Endothelial cell of umbilical vein (primary cell): ENCODE results near the gene TGM3.

Source experiments
- EZH2 ChIP-seq: IDR thresholded peaks from 2 replicates; pipeline ENCODE4 v1.6.1; 2012; ENCODE audit warnings: borderline replicate concordance, low read depth, mild to moderate bottlenecking, moderate library complexity, low read length, inconsistent platforms; ENCODE audit not compliant: severe bottlenecking
- FOS ChIP-seq: IDR thresholded peaks from 2 replicates; pipeline ENCODE4 v1.6.1; 2011; ENCODE audit warnings: mild to moderate bottlenecking, low read length, moderate library complexity, borderline replicate concordance; ENCODE audit not compliant: insufficient read depth
- GATA2 ChIP-seq: IDR thresholded peaks from 2 replicates; pipeline ENCODE4 v1.7.0; 2011; ENCODE audit warnings: low read depth, mild to moderate bottlenecking, moderate library complexity, mixed read lengths, low read length; ENCODE audit not compliant: insufficient read length, insufficient read depth
- JUN ChIP-seq: IDR thresholded peaks from 2 replicates; pipeline ENCODE4 v1.6.1; 2011; ENCODE audit warnings: borderline replicate concordance, low read depth; ENCODE audit not compliant: insufficient read length, insufficient read depth
- MYC ChIP-seq: IDR thresholded peaks from one replicate; pipeline ENCODE4 v1.6.1; 2011; ENCODE audit warnings: mild to moderate bottlenecking, low read depth, low read length
- POLR2A ChIP-seq: IDR thresholded peaks from 2 replicates; pipeline ENCODE4 v1.6.1; 2012; ENCODE audit warnings: low read depth, mild to moderate bottlenecking, control low read depth, low read length
- POLR2AphosphoS5 ChIP-seq: IDR thresholded peaks from 2 replicates; pipeline ENCODE4 v1.6.1; 2012; ENCODE audit warnings: low read depth, mild to moderate bottlenecking, control low read depth, low read length, moderate library complexity; ENCODE audit not compliant: insufficient read depth
- TF ChIP-seq, protein P1 (sequence below), 2 donors: IDR thresholded peaks; 1 replicate in 1 of 2; 2 replicates in 1 of 2; pipeline ENCODE4 v1.5.1; 2011; ENCODE audit warnings: low read length in 2 of 2, mild to moderate bottlenecking in 2 of 2, moderate library complexity in 2 of 2, control low read depth in 1 of 2, inconsistent platforms in 1 of 2, low read depth in 1 of 2; ENCODE audit not compliant: insufficient read depth in 1 of 2; ENCODE audit errors: extremely low read depth in 1 of 2
- TF ChIP-seq, protein P2 (sequence below): IDR thresholded peaks from 2 replicates; pipeline ENCODE4 v1.6.1; 2011; ENCODE audit not compliant: insufficient read depth, insufficient read length

DNA sequence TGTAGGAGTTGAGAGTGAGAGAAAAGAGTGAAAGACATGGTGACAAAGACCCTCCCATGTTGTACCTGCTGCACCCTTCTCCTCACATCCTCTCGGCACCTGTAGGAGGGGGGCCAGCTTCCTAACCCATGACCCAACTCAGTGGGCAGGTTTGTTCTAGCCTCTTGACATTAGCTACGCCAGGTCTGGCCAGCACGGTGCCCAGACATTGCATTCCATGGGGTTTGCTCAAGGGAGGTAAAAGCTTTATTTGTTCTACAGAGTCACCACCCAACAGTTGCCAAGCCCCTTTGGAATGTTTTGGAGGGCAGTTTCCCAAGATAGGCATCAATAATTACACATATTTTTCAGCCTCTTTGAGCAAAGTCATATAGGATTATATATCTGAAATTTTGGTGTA, 62.2 kb downstream of the TGM3 start:
- TF ChIP-seq EZH2 = no peak
- TF ChIP-seq, protein P1, sequence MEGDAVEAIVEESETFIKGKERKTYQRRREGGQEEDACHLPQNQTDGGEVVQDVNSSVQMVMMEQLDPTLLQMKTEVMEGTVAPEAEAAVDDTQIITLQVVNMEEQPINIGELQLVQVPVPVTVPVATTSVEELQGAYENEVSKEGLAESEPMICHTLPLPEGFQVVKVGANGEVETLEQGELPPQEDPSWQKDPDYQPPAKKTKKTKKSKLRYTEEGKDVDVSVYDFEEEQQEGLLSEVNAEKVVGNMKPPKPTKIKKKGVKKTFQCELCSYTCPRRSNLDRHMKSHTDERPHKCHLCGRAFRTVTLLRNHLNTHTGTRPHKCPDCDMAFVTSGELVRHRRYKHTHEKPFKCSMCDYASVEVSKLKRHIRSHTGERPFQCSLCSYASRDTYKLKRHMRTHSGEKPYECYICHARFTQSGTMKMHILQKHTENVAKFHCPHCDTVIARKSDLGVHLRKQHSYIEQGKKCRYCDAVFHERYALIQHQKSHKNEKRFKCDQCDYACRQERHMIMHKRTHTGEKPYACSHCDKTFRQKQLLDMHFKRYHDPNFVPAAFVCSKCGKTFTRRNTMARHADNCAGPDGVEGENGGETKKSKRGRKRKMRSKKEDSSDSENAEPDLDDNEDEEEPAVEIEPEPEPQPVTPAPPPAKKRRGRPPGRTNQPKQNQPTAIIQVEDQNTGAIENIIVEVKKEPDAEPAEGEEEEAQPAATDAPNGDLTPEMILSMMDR (IDR thresholded peaks at IDR 0.05; ENCODE audit: extremely low read depth in 1 of 2, insufficient read depth in 1 of 2, low read depth in 1 of 2, low read length in 2 of 2) = no peak
- TF ChIP-seq FOS = no peak
- TF ChIP-seq POLR2AphosphoS5 = no peak
- TF ChIP-seq POLR2A = no peak
- TF ChIP-seq, protein P2, sequence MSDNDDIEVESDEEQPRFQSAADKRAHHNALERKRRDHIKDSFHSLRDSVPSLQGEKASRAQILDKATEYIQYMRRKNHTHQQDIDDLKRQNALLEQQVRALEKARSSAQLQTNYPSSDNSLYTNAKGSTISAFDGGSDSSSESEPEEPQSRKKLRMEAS = no peak
- no peak for TF ChIP-seq GATA2
- TF ChIP-seq JUN = no peak
- no peak for TF ChIP-seq MYC
